HCT116 (cell line): ENCODE data around the gene FABP3.

Source experiments
- POLR2A ChIP-seq: IDR thresholded peaks from 2 replicates; pipeline ENCODE4 v1.7.0; 2011; ENCODE audit warnings: borderline replicate concordance; ENCODE audit not compliant: insufficient read depth, insufficient read length; ENCODE audit errors: extremely low read depth
- YY1 ChIP-seq: IDR thresholded peaks from 2 replicates; pipeline ENCODE4 v1.6.1; 2011; ENCODE audit warnings: low read length, low read depth, moderate library complexity, mild to moderate bottlenecking; ENCODE audit not compliant: insufficient replicate concordance; ENCODE audit errors: extremely low read depth
- ZFX ChIP-seq: fragments of 450-650 bp; IDR thresholded peaks from 2 replicates; pipeline ENCODE4 v1.6.1; 2017
- TF ChIP-seq, protein P1 (sequence below), 3 experiments: fragments of 200-600 bp in 1 of 3; sonication (generic) in 1 of 3; IDR thresholded peaks in 2 of 3; conservative IDR thresholded peaks in 1 of 3; 2 replicates each; pipeline ENCODE4 v1.5.1; 2012 to 2017; ENCODE audit warnings: low read depth in 2 of 3, low read length in 2 of 3, antibody characterized with exemption in 1 of 3, borderline replicate concordance in 1 of 3, control low read depth in 1 of 3, mild to moderate bottlenecking in 1 of 3, mixed read lengths in 1 of 3, mixed run types in 1 of 3, moderate library complexity in 1 of 3; ENCODE audit not compliant: insufficient read depth in 1 of 3
- TF ChIP-seq, protein P2 (sequence below): IDR thresholded peaks from 2 replicates; pipeline ENCODE4 v1.6.1; 2012; ENCODE audit warnings: low read depth

DNA sequence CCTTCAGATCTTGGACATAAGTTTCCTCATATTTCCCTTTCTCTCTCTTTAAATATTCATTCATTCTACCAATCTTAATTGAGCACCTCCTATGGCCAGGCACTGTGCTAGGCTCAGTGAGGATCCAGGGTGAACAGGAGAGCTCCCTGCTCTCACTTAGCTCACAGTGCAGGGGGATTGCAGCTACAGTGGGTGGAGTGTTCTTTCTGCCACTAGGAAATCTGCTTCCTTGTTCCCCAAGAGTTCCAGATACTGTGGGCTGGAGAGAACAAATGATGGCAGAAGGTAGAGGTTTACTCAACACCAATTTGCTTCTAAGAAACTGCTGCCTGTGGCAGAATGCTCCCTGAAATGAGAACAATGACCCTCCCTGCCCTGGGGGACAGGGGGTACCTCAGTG is 5.1 kb upstream of the FABP3 start:
- TF ChIP-seq, protein P1, sequence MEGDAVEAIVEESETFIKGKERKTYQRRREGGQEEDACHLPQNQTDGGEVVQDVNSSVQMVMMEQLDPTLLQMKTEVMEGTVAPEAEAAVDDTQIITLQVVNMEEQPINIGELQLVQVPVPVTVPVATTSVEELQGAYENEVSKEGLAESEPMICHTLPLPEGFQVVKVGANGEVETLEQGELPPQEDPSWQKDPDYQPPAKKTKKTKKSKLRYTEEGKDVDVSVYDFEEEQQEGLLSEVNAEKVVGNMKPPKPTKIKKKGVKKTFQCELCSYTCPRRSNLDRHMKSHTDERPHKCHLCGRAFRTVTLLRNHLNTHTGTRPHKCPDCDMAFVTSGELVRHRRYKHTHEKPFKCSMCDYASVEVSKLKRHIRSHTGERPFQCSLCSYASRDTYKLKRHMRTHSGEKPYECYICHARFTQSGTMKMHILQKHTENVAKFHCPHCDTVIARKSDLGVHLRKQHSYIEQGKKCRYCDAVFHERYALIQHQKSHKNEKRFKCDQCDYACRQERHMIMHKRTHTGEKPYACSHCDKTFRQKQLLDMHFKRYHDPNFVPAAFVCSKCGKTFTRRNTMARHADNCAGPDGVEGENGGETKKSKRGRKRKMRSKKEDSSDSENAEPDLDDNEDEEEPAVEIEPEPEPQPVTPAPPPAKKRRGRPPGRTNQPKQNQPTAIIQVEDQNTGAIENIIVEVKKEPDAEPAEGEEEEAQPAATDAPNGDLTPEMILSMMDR (IDR thresholded peaks at IDR 0.05 in 2 of 3, conservative IDR thresholded peaks at IDR 0.05 in 1 of 3; ENCODE audit: borderline replicate concordance in 1 of 3, insufficient read depth in 1 of 3, low read depth in 2 of 3, low read length in 2 of 3), result no peak
- no peak for TF ChIP-seq YY1
- TF ChIP-seq, protein P2, sequence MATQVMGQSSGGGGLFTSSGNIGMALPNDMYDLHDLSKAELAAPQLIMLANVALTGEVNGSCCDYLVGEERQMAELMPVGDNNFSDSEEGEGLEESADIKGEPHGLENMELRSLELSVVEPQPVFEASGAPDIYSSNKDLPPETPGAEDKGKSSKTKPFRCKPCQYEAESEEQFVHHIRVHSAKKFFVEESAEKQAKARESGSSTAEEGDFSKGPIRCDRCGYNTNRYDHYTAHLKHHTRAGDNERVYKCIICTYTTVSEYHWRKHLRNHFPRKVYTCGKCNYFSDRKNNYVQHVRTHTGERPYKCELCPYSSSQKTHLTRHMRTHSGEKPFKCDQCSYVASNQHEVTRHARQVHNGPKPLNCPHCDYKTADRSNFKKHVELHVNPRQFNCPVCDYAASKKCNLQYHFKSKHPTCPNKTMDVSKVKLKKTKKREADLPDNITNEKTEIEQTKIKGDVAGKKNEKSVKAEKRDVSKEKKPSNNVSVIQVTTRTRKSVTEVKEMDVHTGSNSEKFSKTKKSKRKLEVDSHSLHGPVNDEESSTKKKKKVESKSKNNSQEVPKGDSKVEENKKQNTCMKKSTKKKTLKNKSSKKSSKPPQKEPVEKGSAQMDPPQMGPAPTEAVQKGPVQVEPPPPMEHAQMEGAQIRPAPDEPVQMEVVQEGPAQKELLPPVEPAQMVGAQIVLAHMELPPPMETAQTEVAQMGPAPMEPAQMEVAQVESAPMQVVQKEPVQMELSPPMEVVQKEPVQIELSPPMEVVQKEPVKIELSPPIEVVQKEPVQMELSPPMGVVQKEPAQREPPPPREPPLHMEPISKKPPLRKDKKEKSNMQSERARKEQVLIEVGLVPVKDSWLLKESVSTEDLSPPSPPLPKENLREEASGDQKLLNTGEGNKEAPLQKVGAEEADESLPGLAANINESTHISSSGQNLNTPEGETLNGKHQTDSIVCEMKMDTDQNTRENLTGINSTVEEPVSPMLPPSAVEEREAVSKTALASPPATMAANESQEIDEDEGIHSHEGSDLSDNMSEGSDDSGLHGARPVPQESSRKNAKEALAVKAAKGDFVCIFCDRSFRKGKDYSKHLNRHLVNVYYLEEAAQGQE, result no peak
- TF ChIP-seq ZFX, result no peak
- no peak for TF ChIP-seq POLR2A
